GM12872 (cell line): ENCODE measurements around the gene CHMP4A.

Experiments used
- CTCF ChIP-seq: IDR thresholded peaks from 3 replicates; pipeline ENCODE4 v1.5.1; 2011; ENCODE audit warnings: low read depth, mild to moderate bottlenecking, low read length, moderate library complexity; ENCODE audit not compliant: insufficient read depth

CHMP4A gene

GRCh38 chr14:24212924-24213865, at the start of gene CHMP4A:
CHMP4A (minus strand) TSS chr14:24213488; CDS start chr14:24213439, 49 bp downstream.
- TF ChIP-seq CTCF, result no peak

GRCh38 chr14:24261969-24262327, 48.7 kb upstream of the CHMP4A start:
- TF ChIP-seq CTCF, result no peak

- TF ChIP-seq CTCF, result no peak
Observed at GRCh38 chr14:24261256-24261968, 48.1 kb upstream of the CHMP4A start.

GRCh38 chr14:24260780-24261157, 47.5 kb upstream of the CHMP4A start:
- TF ChIP-seq CTCF, result no peak

GRCh38 chr14:24260026-24260779, 46.9 kb upstream of the CHMP4A start:
- no peak for TF ChIP-seq CTCF

- TF ChIP-seq CTCF, result no peak
Observed at GRCh38 chr14:24259282-24260025, 46.2 kb upstream of the CHMP4A start.
